ENCODE measurements around the gene ACTA2.

The ACTA2 gene

GRCh38 chr10:88895250-88895649 is 57.3 kb downstream of the ACTA2 start:
- FAIRE-seq, result no peak
- DNase-seq (ENCODE audit: low spot score), result no peak

DNA sequence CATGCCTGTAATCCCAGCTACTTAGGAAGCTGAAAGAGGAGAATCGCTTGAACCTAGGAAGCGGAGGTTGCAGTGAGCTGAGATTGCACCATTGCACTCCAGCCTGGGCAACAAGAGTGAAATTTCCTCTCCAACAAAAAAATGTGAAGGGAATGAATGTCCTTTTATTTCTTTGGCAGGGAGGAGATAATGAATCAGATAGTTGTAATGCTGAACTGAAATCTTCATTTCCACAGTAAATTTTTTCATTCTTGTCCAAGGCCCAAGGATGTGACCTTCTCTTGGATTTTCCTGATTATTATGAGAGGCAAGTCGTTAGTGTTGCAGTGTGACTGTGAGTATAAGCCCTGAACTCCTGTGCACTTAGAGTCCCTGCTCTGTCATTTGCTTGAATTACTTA is 59.0 kb downstream of the ACTA2 start:
- DNase-seq (ENCODE audit: low spot score) (no peak), FAIRE-seq (no peak)

DNA sequence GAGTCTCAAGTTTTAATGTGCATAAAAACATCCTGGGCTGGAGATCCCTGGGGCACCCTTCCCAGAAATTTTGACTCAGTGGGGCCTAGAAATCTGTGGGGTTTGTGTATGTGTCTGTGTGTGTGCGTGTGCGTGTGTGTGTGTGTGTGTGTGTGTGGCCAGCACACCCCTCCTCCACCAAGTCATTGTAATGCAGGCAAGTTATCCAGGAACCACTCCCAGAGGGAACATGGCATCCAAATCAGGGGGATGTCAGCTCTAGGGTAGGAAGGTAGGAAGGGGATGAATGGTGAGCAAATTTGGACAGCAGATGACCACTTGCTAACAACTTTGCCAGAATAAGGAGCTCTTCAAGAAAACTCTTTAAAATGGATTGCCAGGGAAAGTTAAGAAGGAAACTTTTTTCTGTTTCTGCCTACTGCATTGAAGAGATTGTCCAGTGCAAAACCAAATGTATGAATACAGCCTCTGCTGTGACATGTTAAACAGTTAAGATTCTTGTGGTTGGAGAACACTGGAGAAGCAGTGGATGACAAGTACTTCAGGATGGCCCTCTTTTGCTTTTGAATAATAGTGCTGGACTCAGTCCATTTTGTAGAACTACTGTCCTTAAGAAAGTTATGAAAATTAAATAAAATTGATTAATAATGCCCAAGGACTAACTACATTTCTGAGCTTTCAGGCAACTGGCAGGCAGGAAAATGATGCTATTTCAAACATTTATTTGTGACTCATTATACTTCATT is 60.2 kb downstream of the ACTA2 start:
- FAIRE-seq (no peak), DNase-seq (ENCODE audit: low spot score) (no peak)

DNA sequence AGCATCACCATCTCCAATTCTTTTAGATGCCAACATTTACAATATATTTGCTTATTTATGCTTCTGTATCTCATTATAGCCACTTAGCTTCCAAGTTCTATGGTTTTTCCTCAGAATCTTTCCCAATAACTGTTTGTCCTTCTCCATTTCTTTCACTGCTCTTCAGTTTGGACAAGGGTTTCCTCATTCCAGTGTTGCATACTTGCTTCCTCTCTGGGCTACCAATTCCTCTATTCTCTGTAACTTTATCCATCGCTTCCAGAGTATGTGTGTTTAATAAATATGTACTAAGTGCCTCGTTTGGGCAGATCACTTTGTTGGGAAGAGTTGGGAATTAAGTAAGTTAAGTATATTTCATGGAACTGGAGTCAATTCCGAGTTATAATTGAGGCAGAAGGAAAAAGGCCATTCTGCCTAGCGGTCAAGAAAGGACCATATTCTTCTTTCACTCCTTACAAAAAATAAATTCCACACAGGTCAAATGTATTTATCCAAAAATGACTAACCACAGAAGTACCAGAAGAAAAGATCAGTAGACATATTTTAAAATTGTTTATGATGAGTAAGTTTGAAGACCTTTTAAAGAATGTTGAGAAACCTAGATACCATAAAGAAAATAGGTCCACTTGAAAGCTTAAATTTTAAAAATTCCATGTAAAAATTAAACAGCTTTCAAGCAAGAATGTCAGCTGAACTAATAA is 61.7 kb downstream of the ACTA2 start:
- FAIRE-seq, result no peak
- DNase-seq (ENCODE audit: low spot score), result no peak

GRCh38 chr10:88889559-88890337 is 62.8 kb downstream of the ACTA2 start:
- no peak for DNase-seq (ENCODE audit: low spot score)
- FAIRE-seq, result no peak

GRCh38 chr10:88888810-88889445 is 63.6 kb downstream of the ACTA2 start:
- FAIRE-seq (no peak), DNase-seq (ENCODE audit: low spot score) (no peak)

- no peak for DNase-seq (ENCODE audit: low spot score)
Measured at GRCh38 chr10:88886557-88886956, 66.0 kb downstream of the ACTA2 start.

More at GRCh38 chr10:88886557-88886956, 66.0 kb downstream of the ACTA2 start:
- no peak for FAIRE-seq

Data from urothelium cell line (cell line).